NCI-H1048 (cell line): ENCODE results near the gene SKA3.
"Not testable (repeated sequence)": the region's sequence is repeated elsewhere in the genome, so short reads cannot be mapped to it uniquely, and the experiment has no call there.

Source experiments
- DNase-seq: peaks from one replicate; lab custom pipeline; 2025; lab: John Stamatoyannopoulos, UW

SKA3 gene

DNA sequence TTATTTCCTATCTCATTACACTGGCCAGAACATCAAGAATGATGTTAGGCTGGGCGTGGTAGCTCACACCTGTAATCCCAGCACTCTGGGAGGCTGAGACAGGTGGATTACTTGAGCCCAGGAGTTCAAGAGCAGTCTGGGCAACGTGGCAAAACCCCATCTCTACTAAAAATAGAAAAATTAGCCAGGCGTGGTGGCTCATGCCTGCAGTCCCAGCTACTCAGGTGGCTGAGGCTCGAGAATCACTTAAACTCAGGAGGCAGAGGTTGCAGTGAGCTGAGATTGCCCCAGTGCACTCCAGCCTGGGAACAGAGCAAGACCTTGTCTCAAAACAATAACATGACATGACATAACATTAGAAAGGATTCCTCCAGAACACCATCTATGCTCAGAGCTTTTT is 10.7 kb downstream of the SKA3 start:
- not testable (repeated sequence) for DNase-seq

DNA sequence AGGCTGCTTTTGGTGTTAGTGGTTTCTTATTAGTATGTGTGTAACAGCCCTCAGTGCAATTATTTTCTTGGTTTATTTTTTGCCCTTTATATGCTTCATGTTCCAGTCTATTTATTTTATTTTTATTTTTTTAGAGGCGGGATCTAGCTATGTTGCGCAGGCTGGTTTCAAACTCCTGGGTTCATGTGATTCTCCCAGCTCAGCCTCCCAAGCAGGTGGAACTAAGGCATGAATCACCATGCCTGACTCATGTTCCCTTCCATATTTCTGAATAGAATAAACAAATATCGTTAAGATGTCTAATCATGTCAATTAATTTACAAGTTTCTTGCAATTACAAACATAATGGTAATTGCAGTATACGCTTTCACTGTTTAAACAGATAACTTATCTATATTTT is 11.7 kb downstream of the SKA3 start:
- DNase-seq: no peak

DNA sequence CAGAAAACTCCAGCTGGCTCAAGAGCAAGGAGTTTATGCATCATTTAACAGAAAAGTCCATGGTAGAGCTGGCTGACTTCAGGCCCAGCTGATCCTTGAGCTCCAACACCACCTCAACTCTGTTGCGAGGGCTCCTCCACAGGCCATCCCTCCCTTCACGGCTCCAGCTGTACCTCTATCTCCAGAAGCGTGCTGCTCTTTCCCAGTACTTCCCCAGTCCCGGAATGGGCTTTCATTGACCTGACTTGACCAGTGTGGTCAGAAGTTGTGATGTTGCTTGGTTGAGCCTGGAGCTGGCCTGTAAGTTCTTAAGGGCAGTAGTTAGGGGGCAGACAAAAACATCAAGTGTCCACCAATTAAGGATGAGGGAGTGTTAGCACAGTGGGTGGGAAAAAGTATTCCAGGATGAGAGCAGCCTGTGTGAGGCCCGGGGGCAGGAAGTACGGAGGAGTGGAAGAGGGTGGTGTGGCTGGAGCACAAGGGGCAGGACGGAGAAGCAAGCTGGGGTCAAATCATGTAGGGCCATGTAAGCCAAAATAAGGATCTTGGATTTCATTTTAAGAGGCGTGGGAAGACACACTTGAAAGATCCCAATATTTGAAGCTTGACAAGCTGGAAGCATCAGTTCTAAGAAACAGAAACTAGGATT is 24.0 kb downstream of the SKA3 start:
- no peak for DNase-seq

DNA sequence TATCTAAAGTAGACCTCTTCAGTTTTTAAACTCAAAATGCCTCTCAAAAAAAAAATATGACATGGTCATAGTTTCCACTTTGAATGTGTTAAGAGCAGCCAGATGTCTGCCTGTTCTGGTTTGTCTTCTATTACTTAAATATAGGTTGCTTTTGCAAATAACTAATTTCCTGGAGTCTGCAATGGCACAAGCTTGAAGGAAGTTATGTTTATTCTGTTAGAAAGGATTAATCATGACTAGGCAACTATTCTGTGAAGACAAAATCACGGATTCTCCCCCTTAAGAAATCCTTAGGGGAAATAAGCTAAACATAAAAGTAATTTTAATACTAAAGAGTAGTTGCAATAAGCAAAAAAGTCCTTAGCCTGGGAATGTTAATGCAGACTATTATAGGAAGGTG is 26.3 kb downstream of the SKA3 start:
- no peak for DNase-seq

DNA sequence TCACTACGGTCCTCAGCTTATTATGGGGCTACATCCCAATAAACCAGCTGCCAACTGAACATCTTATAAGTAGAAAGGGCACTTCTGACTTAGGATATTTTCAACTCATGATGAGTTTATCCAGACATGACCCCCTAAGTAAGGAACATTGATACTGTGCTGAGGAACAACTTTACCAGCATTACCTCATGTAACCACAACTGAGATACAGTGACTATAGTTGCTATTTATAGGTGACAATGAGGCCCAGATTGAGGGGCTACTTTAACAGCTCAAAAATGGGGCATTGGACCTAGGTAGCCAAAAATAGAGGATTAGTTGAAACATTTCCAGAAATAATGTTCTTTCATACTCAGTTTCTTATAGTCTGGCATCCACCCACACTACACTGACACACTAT is 26.8 kb downstream of the SKA3 start:
- DNase-seq: no peak

DNA sequence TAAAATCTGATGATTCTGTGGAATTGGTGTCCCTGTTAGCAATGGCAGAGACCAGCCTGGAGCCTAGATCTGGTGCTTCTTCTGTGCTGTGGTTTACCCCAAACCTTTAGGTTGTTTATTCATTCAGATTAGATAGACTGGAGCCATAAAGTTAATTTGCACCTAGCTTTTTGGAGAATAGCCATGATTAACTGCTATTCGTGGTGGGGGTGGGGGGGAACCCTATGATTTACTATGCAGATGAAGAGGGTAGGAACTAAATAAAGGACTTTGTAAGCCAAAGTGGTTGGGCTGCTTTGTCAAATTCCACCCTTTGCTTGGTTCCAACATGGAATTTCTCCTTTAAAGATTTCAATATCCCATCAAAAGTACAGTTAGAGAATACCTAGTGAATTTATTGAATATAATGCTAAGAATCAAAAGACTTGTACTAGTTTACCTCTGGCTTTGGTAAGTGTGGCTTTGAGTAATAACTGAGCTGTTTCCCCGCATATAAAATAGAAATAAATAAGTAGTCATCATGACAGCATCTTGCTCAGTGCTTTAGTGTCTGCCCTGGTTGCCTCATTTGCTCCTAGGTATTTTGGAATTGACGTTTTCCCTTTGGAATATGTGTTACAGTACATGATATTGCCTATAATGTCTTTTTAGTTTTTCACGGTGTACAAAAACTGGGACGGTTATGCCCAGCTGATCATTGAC is 27.6 kb downstream of the SKA3 start:
- no peak for DNase-seq

DNA sequence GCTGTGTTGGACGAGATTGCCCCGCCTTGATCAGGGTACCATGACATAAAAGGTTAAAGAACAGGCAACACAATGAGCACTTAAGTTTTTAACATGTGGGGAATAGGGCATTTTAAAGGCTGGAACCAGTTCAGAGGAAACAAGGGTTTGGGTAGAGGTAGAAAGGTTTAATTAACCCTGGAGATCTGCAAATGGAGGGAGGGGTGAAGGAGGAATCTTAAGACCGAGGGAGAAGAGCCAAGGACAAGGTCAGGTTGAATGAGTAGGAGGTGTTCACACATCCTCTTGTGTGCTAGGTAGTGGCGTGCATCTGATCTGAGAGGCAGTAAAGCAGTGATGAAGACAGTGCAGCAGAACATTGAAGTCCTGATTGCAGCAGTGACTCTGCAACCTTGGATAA is 28.5 kb downstream of the SKA3 start:
- no peak for DNase-seq

DNA sequence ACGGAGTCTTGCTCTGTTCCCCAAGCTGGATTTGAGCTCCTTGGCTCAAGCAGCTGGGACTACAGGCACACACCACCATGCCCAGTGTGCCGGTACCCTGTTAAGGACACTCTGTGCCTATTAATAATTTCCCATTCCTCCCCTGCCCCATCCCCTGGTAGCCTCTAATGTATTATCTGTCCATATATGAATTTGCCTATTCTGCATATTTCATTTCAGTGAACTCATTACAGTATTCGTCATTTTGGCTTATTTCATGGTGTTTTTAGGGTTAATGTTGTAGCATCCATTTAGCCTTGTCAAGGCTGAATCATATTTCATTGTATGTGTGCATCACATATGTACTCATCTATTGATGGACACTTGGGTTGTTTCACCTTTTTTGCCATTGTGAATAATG is 33.6 kb downstream of the SKA3 start:
- no peak for DNase-seq

DNA sequence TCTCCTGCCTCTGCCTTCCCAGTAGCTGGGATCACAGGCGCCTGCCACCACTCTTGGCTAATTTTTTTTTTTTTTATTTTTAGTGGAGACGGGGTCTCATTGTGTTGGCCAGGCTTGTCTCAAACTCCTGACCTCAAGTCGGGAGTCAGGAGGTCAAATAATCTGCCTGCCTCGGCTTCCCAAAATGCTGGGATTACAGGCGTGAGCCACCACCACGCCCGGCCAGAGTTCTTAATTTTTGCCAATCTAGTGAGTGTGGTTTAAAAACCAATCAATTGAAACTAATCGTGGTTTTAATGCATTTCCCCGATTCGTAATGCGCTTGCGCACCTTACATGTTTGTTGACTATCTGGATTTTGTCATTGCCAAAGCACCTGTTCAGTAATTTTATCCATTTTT is 37.0 kb downstream of the SKA3 start:
- DNase-seq: no peak

DNA sequence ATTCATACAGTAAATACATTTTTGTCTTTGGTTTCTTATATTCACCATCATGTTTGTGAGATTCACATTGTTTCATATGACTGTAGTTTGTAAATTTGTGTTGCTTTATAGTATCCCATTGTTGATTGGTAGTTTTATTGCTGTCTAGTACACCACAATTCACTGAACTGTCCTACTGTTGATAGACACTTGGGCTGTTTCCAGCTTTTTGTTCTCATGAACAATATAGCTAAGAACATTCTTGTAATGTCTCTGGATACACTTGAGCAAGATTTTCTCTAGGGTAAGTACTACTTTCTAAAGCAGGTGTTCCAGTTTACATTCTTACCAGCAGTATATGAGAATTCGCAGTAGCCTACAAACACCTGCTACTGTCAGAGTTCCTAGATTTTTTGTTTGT is 37.8 kb downstream of the SKA3 start:
- DNase-seq: no peak

DNA sequence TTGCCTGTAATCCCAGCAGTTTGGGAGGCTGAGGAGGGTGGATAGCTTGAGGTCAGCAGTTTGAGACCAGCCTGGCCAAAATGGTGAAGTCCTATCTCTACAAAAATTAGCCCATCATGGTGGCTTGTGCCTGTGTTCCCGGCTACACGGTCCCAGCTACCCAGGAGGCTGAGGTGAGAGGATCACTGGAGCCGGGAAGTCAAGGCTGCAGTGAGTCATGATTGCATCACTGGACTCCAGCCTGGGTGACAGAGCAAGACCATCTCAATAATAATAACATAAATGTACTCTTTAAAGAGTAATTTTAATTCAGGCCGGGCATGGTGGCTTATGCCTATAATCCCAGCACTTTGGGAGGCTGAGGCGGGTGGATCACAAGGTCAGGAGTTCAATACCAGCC is 38.7 kb downstream of the SKA3 start:
- DNase-seq: no peak

DNA sequence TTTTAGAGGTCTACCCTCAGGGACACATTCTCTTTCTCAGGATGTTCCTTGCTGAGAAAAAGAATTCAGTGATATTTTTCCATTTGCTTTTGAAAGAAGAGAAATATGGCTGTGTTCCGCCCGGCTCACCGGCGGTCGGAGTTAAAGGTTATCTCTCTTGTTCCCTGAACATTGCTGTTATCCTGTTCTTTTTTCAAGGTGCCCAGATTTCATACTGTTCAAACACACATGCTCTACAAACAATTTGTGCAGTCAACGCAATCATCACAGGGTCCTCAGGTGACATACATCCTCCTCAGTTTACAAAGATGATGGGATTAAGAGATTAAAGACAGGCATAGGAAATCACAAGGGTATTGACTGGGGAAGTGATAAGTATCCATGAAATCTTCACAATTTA is 40.5 kb downstream of the SKA3 start:
- not testable (repeated sequence) for DNase-seq

DNA sequence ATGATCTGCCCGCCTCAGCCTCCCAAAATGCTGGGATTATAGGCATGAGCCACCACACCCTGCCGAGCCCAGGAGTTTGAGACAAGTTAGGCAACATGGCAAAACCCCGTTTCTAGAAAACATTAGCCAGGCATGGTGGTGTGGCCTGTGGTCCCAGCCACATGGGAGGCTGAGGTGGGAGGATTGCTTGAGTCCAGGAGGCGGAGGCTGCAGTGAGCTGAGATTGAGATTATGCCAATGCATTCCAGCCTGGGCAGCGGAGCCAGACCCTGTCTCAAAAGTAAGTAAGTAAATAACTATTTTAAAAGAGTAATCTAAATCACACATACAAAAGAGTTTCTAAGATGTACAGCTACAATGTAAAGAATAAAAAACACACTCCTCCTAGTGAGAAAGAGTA is 41.9 kb downstream of the SKA3 start:
- DNase-seq: no peak

DNA sequence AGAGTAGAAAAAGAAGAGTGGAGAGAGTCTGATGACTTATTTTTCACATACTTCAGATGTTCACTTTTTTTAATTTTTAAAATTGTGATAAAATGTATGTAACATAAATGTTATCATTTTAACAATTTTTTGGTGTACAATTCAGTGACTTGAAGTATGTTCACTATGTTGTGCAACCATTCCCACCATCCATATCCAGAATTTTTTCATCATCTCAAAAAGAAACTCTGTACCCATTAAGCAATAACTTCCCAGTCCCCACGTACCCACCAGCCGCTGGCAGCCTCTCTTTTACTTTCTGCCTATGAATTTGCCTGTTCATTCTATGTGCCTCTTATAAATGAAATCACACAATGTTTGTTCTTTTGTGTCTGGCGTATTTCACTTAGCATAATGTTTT is 43.3 kb downstream of the SKA3 start:
- DNase-seq: no peak

- DNase-seq: no peak
These were observed 46.2 kb downstream of the SKA3 start for GRCh38 chr13:21130116-21130515.

- peak; percentile 10 for DNase-seq
These were observed 51.5 kb downstream of the SKA3 start for GRCh38 chr13:21124852-21125251.

DNA sequence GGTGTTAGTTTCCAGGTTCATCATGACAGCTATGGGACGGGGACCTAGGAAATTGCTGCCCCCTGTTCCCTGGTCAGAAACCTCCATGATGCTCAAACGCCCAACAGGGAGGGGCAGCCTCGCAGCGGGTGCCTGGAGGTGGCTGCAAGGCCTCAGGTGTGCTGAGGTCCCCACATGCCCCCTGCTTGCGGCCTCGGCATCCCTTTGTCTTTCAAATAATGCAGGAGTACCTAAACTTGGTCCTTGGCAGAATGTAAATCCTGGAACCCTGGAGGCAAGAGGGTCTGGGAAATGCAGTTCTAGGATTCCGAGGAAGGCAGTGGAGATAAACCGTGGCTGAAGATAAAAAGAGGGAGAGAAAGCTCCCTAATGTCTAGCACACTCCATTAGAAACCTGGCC is 52.4 kb downstream of the SKA3 start:
- no peak for DNase-seq

GRCh38 chr13:21121616-21122015 is 54.7 kb downstream of the SKA3 start:
- DNase-seq: no peak

DNA sequence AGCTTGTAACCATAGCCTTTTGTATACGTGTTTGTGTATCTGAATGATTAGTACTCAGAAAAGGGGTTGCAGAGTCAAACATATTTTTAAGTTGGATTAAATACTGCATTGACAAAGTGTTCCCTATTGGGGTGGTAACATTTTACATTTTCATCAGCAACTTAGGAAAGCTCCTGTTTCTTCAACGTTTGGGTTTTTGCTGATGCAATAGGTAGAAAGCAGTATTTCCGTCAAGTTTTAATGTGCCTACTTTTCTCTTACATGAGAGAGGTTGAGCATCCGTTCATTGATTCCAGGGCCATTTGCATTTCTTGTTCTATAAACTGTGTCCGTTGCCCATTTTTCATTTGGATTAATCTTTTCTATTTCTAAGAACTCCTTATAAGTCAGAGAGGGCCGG is 56.2 kb downstream of the SKA3 start:
- no peak for DNase-seq

- DNase-seq: no peak
These were observed 56.8 kb downstream of the SKA3 start for GRCh38 chr13:21119526-21119925.

DNA sequence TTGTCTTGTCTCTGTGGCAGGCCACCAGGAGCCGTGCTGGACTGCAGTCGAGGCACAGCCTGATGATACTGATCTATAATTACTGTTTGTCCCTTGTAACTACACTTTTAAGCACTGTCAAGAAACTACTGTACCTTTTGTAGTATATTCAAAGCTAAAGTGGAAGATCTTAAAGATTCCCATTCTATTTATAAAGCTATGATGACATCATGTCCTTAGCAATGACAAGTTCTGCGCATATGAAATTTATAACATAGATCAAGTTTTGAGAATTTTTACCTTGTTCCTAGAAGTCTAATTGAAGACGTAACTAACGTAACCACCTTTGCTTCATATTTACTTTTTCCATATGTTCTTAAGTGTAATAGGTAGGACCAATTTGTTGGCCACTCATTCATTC is 58.2 kb downstream of the SKA3 start:
- DNase-seq: no peak

GRCh38 chr13:21117104-21117809 is 59.1 kb downstream of the SKA3 start:
- DNase-seq: no peak

- DNase-seq: no peak
These were observed 60.2 kb downstream of the SKA3 start for GRCh38 chr13:21116141-21116540.

- DNase-seq: no peak
These were observed 61.1 kb downstream of the SKA3 start for GRCh38 chr13:21115231-21115630.
